GM19463 (cell line): ENCODE results near the gene ITGB1.
A peak's percentile ranks its signal among the peaks of the same experiment; 100 is the strongest.

Experiments
- ATAC-seq: cut with Tn5 transposase; IDR thresholded peaks from one replicate; pipeline ENCODE4 v1.9.1; 2021; ENCODE audit warnings: mild to moderate bottlenecking, moderate library complexity; ENCODE audit not compliant: unreplicated experiment

ITGB1 gene

GRCh38 chr10:32956365-32957197, 1.4 kb downstream of the ITGB1 start:
- ATAC-seq = no peak

GRCh38 chr10:32955790-32956189, 2.2 kb downstream of the ITGB1 start:
- no peak for ATAC-seq

- ATAC-seq = no peak
Measured at GRCh38 chr10:32955299-32955772, 2.7 kb downstream of the ITGB1 start.

GRCh38 chr10:32954545-32955298, 3.3 kb downstream of the ITGB1 start:
- no peak for ATAC-seq

GRCh38 chr10:32954080-32954479, 4.0 kb downstream of the ITGB1 start:
- ATAC-seq = no peak

- no peak for ATAC-seq
Measured at GRCh38 chr10:32953277-32953927, 4.6 kb downstream of the ITGB1 start.

DNA sequence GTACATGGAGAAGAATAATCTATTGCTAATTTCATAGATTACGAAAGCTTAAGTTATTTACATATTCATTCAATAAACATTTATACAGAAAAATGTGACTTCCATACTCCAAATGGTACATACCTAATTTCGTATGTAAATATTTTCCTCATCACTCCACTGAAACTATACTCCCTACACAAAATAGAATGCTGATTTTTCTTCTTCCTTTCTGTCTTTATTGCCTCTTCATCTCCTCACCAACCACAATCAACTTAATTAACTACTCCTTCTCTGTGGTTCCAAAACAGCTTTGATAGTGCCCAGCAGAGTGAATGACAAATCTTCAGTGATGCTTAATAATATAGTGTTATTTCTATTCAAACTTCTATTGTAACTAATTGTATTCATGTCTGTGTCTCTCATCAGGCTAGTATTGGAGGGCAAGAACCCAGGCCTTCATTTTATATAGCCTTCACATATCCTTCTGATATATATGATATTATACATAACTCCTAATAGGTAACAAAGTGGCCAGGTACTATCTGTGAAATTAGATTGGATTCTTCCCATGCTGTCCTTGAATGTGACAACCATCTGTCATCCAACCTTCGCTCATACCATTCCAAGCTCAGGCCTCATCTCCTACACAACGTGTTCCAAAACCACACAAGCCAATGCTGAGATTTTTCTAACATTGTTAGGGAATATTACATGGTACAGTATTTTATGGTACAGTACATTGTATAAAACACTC, 5.3 kb downstream of the ITGB1 start:
- ATAC-seq = no peak

GRCh38 chr10:32952094-32952493, 5.9 kb downstream of the ITGB1 start:
- ATAC-seq = no peak

DNA sequence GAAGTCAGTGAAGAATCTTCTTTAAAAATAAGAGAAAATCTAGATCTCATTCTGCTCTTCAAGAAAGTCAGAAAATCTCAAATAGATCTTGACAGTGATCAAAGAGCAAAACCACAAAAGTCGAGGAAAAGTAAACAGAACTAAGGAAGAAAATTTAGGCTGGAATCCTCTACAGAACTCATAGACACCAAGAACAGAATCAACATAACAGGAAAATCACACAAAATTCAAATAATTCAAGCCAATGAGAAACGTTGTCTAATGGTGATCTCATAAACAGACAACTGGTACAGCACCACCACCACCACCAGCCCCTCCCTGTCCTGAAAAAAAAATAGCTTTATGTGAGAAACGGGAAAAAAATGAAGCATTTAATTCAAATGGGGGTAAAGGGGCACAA, 6.9 kb downstream of the ITGB1 start:
- ATAC-seq = no peak

GRCh38 chr10:32950591-32951108, 7.4 kb downstream of the ITGB1 start:
- no peak for ATAC-seq

- ATAC-seq = no peak
Measured at GRCh38 chr10:32949221-32949678, 8.8 kb downstream of the ITGB1 start.

DNA sequence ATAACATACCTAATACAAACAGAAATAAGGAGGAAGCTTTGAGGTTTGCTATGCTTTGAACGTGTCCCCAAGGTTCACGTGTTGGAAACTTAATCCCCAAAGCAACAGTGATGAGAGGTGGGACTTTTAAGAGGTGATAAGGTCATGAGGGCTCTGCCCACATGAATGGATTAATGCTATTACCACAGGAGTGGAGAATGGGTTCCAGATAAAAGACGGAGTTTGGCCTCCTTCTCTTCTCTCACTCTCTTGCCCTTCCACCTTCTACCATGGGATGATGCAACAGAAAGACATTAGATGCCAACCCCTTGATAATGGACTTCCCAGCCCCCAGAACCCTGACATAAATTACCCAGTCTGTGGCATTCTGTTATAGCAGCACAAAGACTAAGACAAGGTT, 9.6 kb downstream of the ITGB1 start:
- no peak for ATAC-seq

- ATAC-seq = no peak
Measured at GRCh38 chr10:32947586-32947985, 10.4 kb downstream of the ITGB1 start.

GRCh38 chr10:32946108-32946507, 11.9 kb downstream of the ITGB1 start:
- ATAC-seq = no peak

- ATAC-seq = no peak
Measured at GRCh38 chr10:32943854-32944661, 14.0 kb downstream of the ITGB1 start.

GRCh38 chr10:32943395-32943794, 14.6 kb downstream of the ITGB1 start:
- peak; percentile 62 for ATAC-seq

- no peak for ATAC-seq
Measured at GRCh38 chr10:32942081-32942480, 15.9 kb downstream of the ITGB1 start.

- no peak for ATAC-seq
Measured at GRCh38 chr10:32941357-32941756, 16.7 kb downstream of the ITGB1 start.
